Forelimb muscle (tissue), 1 donor: ENCODE results near the gene LAMA5. TPM values are rescaled to one million over a fixed set of nuclear protein-coding genes. Genes with fewer than 3 reads are reported as not detected.

Experiments
- DNase-seq: peaks from one replicate; pipeline ENCODE4 v3.0.0-alpha.2; 2013; ENCODE audit warnings: low read depth
- polyA plus RNA-seq: library from polyadenylated mRNA; unstranded; fragments of 120-200 nt; gene quantifications from one replicate; pipeline ENCODE4 v1.2.1, GENCODE V29; 2013; ENCODE audit not compliant: insufficient read length

The LAMA5 gene
- polyA plus RNA-seq, 1 donor: 58.4 TPM

GRCh38 chr20:62330576-62331317 is 36.4 kb downstream of the LAMA5 start:
- DNase-seq: no peak

GRCh38 chr20:62329389-62330377 is 37.4 kb downstream of the LAMA5 start:
- no peak for DNase-seq

- no peak for DNase-seq
These were observed 38.3 kb downstream of the LAMA5 start for GRCh38 chr20:62328684-62329388.

GRCh38 chr20:62327726-62328495 is 39.2 kb downstream of the LAMA5 start:
- no peak for DNase-seq

- no peak for DNase-seq
These were observed 40.0 kb downstream of the LAMA5 start for GRCh38 chr20:62326959-62327725.

- no peak for DNase-seq
These were observed 40.6 kb downstream of the LAMA5 start for GRCh38 chr20:62326559-62326958.

- no peak for DNase-seq
These were observed 41.8 kb downstream of the LAMA5 start for GRCh38 chr20:62325172-62325905.

GRCh38 chr20:62323980-62324906 is 42.9 kb downstream of the LAMA5 start:
- no peak for DNase-seq

- no peak for DNase-seq
These were observed 43.7 kb downstream of the LAMA5 start for GRCh38 chr20:62323146-62323979.

GRCh38 chr20:62322492-62323041 is 44.5 kb downstream of the LAMA5 start:
- DNase-seq: no peak

- no peak for DNase-seq
These were observed 45.1 kb downstream of the LAMA5 start for GRCh38 chr20:62321975-62322374.

- DNase-seq: no peak
These were observed 45.6 kb downstream of the LAMA5 start for GRCh38 chr20:62321521-62321948.

- no peak for DNase-seq
These were observed 46.3 kb downstream of the LAMA5 start for GRCh38 chr20:62320581-62321354.

GRCh38 chr20:62319346-62319909 is 47.7 kb downstream of the LAMA5 start:
- DNase-seq: no peak

- DNase-seq: no peak
These were observed 48.4 kb downstream of the LAMA5 start for GRCh38 chr20:62318400-62319345.
